GM12873 (cell line): ENCODE results near the gene KRTAP26-1.

Experiments
- CTCF ChIP-seq: IDR thresholded peaks from 2 replicates; pipeline ENCODE4 v1.5.1; 2012; ENCODE audit warnings: low read depth, mild to moderate bottlenecking, moderate library complexity, low read length, control low read depth; ENCODE audit not compliant: insufficient read depth; ENCODE audit errors: missing control alignments

The KRTAP26-1 gene, protein sequence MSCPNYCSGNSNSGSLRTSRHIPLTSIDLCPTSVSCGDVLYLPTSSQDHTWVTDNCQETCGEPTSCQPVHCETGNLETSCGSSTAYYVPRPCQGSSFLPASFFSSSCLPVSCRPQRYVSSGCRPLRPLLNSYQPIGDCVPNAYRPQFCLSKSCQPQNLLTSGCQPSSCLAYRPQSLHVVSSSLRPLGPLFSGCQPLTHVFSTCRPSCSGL

GRCh38 chr21:30320215-30320614 is at the start of gene KRTAP26-1:
Gene KRTAP26-1, minus strand, starts transcription at chr21:30320315. Its CDS starts 280 bp downstream, at chr21:30320035.
- no peak for TF ChIP-seq CTCF

- no peak for TF ChIP-seq CTCF
These were observed 35.8 kb upstream of the KRTAP26-1 start for GRCh38 chr21:30355906-30356305.

DNA sequence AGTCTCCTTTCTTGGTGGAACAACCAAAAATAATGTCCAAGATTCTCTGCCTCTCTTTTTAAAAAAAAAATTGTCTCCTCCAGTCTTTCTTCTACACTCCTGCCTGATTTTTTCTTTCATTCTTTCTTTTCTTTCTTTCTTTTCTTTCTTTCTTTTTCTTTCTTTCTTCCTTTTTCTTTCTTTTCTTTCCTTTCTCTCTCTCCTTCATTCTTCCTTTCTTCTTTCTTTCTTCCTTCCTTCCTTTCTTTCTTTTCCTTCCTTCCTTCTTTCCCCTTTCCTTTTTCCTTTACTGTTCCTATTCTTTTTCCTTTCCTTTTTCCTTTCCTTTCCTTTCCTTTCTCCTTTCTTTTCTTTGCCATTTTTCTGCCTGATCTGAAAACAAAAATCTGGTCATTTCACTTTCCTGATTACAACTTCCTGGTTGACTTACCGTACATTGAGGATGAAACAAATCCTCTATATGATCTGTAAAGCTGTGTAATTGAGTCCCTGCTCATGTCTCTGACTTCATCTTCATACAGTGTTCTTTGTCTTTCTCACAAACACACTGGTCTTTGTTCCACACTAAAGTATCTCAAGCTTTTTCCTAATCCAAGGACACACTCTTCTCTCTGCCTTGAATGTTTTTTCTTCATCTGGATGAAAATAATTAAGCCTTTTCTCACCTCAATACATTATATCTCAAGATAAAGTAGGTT is 34.3 kb upstream of the KRTAP26-1 start:
- TF ChIP-seq CTCF: no peak

GRCh38 chr21:30351534-30351933 is 31.4 kb upstream of the KRTAP26-1 start:
- no peak for TF ChIP-seq CTCF

GRCh38 chr21:30349572-30349971 is 29.5 kb upstream of the KRTAP26-1 start:
- no peak for TF ChIP-seq CTCF

DNA sequence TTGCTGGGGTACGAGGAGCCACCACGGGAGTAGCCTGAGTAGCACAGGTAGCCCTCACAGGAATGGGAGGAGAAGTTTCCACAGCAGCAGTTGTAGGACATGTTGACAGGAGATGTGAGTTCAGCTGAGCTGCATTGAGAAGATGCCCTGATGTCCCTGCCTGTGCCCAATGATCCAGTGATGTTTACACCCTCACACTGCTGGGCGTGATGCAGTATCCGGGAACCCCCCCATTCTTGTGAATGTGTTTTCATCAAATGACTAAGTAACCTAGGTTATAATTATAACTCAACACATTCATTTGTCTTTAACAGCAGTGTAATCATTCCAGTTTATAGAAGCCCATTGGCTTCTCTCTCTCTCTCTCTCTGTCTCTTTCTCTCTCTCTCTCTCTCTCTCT is 28.4 kb upstream of the KRTAP26-1 start, which contains the start of gene KRTAP23-1:
Gene KRTAP23-1 (minus strand): TSS at position 101 of the 400 bp plus-strand sequence. CDS start 0 bp downstream, at position 101.
- TF ChIP-seq CTCF: no peak

DNA sequence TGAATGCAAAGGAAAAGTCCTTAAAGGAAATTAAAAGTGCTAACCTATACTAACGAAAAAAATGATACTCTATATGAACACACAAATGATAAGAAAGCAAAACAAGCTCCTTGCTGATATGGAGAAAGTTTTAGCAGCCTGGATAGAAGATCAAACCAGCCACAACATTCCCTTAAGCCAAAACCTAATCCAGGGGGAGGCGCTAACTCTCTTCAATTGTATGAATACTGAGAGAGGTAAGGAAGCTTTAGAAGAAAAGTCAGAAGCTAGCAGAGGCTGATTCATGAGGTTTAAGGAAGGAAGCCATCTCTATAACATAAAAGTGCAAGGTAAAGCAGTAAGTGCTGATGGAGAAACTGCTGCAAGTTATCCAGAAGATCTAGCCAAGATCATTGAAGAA is 24.9 kb upstream of the KRTAP26-1 start:
- TF ChIP-seq CTCF: no peak
